ENCODE data around the gene WNT4.

The WNT4 gene

DNA sequence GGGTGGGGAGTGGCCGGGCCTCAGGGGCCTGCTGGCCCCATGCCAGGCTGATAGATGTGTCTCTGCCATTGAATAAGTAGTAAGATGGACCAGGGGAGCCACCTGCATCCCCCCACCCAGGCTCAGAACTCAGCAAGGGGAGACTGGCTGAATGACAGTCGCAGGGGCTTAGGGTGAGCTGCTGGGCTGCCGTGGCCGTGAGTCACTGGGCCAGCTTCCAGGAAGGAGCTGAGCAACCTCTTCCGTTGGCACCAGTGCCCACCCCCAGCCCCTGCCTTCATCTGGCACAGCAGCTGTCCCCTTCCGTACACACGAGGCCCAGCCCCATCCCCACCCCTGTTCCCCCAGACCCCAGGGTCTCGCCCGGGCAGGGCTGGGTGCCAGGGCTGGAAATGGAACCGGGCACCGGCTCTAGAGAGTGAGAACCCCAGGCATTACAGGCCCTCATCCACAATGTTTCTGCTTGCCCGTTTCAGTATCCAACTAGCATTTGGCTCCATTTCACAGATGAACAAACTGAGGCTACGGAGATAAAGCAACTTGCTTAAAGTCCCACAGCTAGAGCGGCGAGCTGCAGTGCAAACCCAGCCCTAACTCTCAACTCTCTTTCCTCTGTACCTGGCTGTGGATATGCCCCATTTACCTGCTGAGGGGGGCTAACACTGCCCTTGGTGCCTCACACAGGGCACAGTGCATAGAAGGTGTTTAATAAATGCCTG is 10.2 kb downstream of the WNT4 start:
- TF ChIP-seq CTCF (IDR thresholded peaks at IDR 0.05; ENCODE audit: low read depth, low read length, poor library complexity, severe bottlenecking) (no peak), EZH2phosphoT487 (IDR thresholded peaks at IDR 0.05; ENCODE audit: borderline replicate concordance, low read length) (no peak)
- Histone ChIP-seq H3K27ac (ENCODE audit: low read depth, low read length) (no peak overlapping the region), H3F3A (ENCODE audit: control insufficient read depth, insufficient read depth) (no peaks in the 10 kb centered on the region)

DNA sequence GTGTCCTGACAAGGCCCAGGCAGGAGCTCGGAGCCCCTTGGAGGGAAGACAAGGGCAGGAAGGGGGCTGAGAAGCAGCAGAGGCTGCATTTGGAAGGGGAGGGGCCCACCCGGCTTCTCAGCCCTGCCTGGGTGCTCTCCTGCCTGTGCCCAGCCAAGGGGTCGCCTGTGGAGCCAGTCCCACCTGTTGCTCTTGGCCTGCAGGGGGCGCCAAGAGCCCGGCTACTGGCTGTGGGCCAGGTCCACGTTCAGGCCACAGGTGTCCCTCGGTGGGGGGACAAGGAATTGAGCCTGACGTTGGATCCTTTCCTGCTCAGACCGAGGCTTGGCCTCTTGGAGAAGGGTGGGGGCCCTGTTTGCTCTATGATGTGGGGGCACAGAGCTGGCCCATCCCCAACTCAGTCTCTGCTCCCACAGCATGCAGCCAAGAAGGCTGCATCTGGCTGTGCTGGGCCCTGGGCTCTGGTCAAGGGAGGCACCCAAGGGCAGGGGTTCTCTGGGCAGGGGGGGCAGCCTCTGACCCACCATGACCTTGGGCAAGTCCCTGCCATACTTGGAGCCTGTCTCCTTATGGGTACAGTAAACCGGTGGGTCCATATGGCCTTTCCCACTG is 10.9 kb downstream of the WNT4 start:
- peak; percentile 94 for TF ChIP-seq CTCF (IDR thresholded peaks at IDR 0.05; ENCODE audit: low read depth, low read length, poor library complexity, severe bottlenecking)
- TF ChIP-seq EZH2phosphoT487 (IDR thresholded peaks at IDR 0.05; ENCODE audit: borderline replicate concordance, low read length): no peak
- Histone ChIP-seq H3K27me3 (ENCODE audit: control insufficient read depth, low read length) (no peaks in the 10 kb centered on the region), H3K27ac (ENCODE audit: low read depth, low read length) (no peak overlapping the region), H3K4me1 (ENCODE audit: control insufficient read depth, low read length) (0 out of 2 replicates have a peak, but pooled peaks cover under 1% of the 10 kb centered on the region), H3K9me2 (replicated peaks; ENCODE audit: control insufficient read depth, low read length) (no peaks in the 10 kb centered on the region), H3K36me3 (ENCODE audit: control insufficient read depth, low read length) (no peaks in the 10 kb centered on the region), H3K79me2 (ENCODE audit: control insufficient read depth, low read length) (no peaks in the 10 kb centered on the region), H3F3A (ENCODE audit: control insufficient read depth, insufficient read depth) (peaks cover 2% of the 10 kb centered on the region; the same call in 1 of the 2 replicates), H4K20me1 (ENCODE audit: control insufficient read depth, insufficient read depth, low read depth, low read length) (no peaks in the 10 kb centered on the region; the same call in 1 of the 2 replicates), H3K9me3 (ENCODE audit: control insufficient read depth, insufficient read depth, low read length) (no peaks in the 10 kb centered on the region), H3K4me3 (ENCODE audit: low read length) (no peak overlapping the region), H3K4me2 (ENCODE audit: low read length) (no peak overlapping the region)

More for the DNA sequence above, 10.2 kb downstream of the WNT4 start:
- H4K20me1 ChIP-seq (ENCODE audit: control insufficient read depth, insufficient read depth, low read depth, low read length): no peaks in the 10 kb centered on the region
- H3K9me3 ChIP-seq (ENCODE audit: control insufficient read depth, insufficient read depth, low read length): no peaks in the 10 kb centered on the region
- no peak overlapping the region for H3K4me3 ChIP-seq (ENCODE audit: low read length)
- H3K4me2 ChIP-seq (ENCODE audit: low read length): no peak overlapping the region
- H3K36me3 ChIP-seq (ENCODE audit: control insufficient read depth, low read length): no peaks in the 10 kb centered on the region
- H3K27me3 ChIP-seq (ENCODE audit: control insufficient read depth, low read length): no peaks in the 10 kb centered on the region
- H3K4me1 ChIP-seq (ENCODE audit: control insufficient read depth, low read length): peaks cover 7% of the 10 kb centered on the region
- no peaks in the 10 kb centered on the region for H3K9me2 ChIP-seq (replicated peaks; ENCODE audit: control insufficient read depth, low read length)
- no peaks in the 10 kb centered on the region for H3K79me2 ChIP-seq (ENCODE audit: control insufficient read depth, low read length)

GRCh38 chr1:22131062-22131461 is 11.8 kb downstream of the WNT4 start:
- Histone ChIP-seq H4K20me1 (ENCODE audit: control insufficient read depth, insufficient read depth, low read depth, low read length) (peaks cover 4% of the 10 kb centered on the region; the same call in 1 of the 2 replicates), H3K9me2 (replicated peaks; ENCODE audit: control insufficient read depth, low read length) (no peaks in the 10 kb centered on the region)

More at GRCh38 chr1:22131062-22131461, 11.8 kb downstream of the WNT4 start:
- no peak overlapping the region for H3K4me3 ChIP-seq (ENCODE audit: low read length)
- H3K27me3 ChIP-seq (ENCODE audit: control insufficient read depth, low read length): no peaks in the 10 kb centered on the region
- H3K79me2 ChIP-seq (ENCODE audit: control insufficient read depth, low read length): no peaks in the 10 kb centered on the region
- peaks cover 2% of the 10 kb centered on the region; the same call in 1 of the 2 replicates for H3F3A ChIP-seq (ENCODE audit: control insufficient read depth, insufficient read depth)
- H3K4me2 ChIP-seq (ENCODE audit: low read length): no peak overlapping the region
- no peaks in the 10 kb centered on the region for H3K4me1 ChIP-seq (ENCODE audit: control insufficient read depth, low read length)
- no peaks in the 10 kb centered on the region for H3K9me3 ChIP-seq (ENCODE audit: control insufficient read depth, insufficient read depth, low read length)
- no peak overlapping the region for H3K27ac ChIP-seq (ENCODE audit: low read depth, low read length)
- TF ChIP-seq CTCF (IDR thresholded peaks at IDR 0.05; ENCODE audit: low read depth, low read length, poor library complexity, severe bottlenecking): no peak
- TF ChIP-seq EZH2phosphoT487 (IDR thresholded peaks at IDR 0.05; ENCODE audit: borderline replicate concordance, low read length): no peak
- no peaks in the 10 kb centered on the region for H3K36me3 ChIP-seq (ENCODE audit: control insufficient read depth, low read length)

All from DOHH2 (cell line).